Measurements from ENCODE around the gene MED31. TPM values are rescaled to one million over a fixed set of nuclear protein-coding genes. Genes with fewer than 3 reads are reported as not detected.

Gene MED31
- polyA plus RNA-seq, 1 experiment: 24.6 TPM

- ChIA-PET POLR2A (no interaction called here), CTCF (no interaction called here)
- no peak for DNase-seq (ENCODE audit: low read depth, low spot score)
- H3K9me3 ChIP-seq (ENCODE audit: control insufficient read depth, insufficient read depth, low read length): peaks cover 17% of the 10 kb centered on the region
- H3K27me3 ChIP-seq (ENCODE audit: control insufficient read depth, insufficient read depth, low read length): peaks cover 31% of the 10 kb centered on the region
- H3K4me3 ChIP-seq (ENCODE audit: low read depth, low read length): no peak overlapping the region
- no peak for TF ChIP-seq CTCF (IDR thresholded peaks at IDR 0.05; ENCODE audit: low read depth, low read length)
- no peak overlapping the region for H3K27ac ChIP-seq (ENCODE audit: low read depth, low read length)
Observed at GRCh38 chr17:6654841-6655731, 3.7 kb upstream of the MED31 start.

- Histone ChIP-seq H3K9me3 (ENCODE audit: control insufficient read depth, insufficient read depth, low read length) (peaks cover 17% of the 10 kb centered on the region), H3K4me3 (ENCODE audit: low read depth, low read length) (peak overlapping the region; percentile 79), H3K27ac (ENCODE audit: low read depth, low read length) (peak overlapping the region; percentile 68), H3K27me3 (ENCODE audit: control insufficient read depth, insufficient read depth, low read length) (peaks cover 21% of the 10 kb centered on the region)
- ChIA-PET CTCF (interaction anchor here (1.1 kb wide), 1 partner anchor 13 kb away, joined by 3 read pairs; no protein-coding TSS in a partner anchor), POLR2A (no interaction called here)
- DNase-seq (ENCODE audit: low read depth, low spot score): no peak
- TF ChIP-seq CTCF (IDR thresholded peaks at IDR 0.05; ENCODE audit: low read depth, low read length): no peak
Observed at GRCh38 chr17:6651919-6652452, 581 bp upstream of the MED31 start.

- POLR2A ChIA-PET: no interaction called here
Observed at GRCh38 chr17:6648181-6648580, 3.2 kb downstream of the MED31 start.

GRCh38 chr17:6643451-6644125 is 7.8 kb downstream of the MED31 start:
- Histone ChIP-seq H3K27me3 (ENCODE audit: control insufficient read depth, insufficient read depth, low read length) (no peaks in the 10 kb centered on the region), H3K4me3 (ENCODE audit: low read depth, low read length) (no peak overlapping the region), H3K9me3 (ENCODE audit: control insufficient read depth, insufficient read depth, low read length) (no peaks in the 10 kb centered on the region; the same call in 1 of the 2 replicates), H3K27ac (ENCODE audit: low read depth, low read length) (no peak overlapping the region)
- CTCF ChIA-PET: interaction anchor here (0.5 kb wide), 1 partner anchor 267 kb away, joined by 3 read pairs; no protein-coding TSS in a partner anchor
- TF ChIP-seq CTCF (IDR thresholded peaks at IDR 0.05; ENCODE audit: low read depth, low read length): no peak
- DNase-seq (ENCODE audit: low read depth, low spot score): no peak
- POLR2A ChIA-PET: no interaction called here

More at GRCh38 chr17:6648181-6648580, 3.2 kb downstream of the MED31 start:
- H3K27me3 ChIP-seq (ENCODE audit: control insufficient read depth, insufficient read depth, low read length): peaks cover 4% of the 10 kb centered on the region
- no peak for TF ChIP-seq CTCF (IDR thresholded peaks at IDR 0.05; ENCODE audit: low read depth, low read length)
- no peak overlapping the region for H3K4me3 ChIP-seq (ENCODE audit: low read depth, low read length)
- H3K9me3 ChIP-seq (ENCODE audit: control insufficient read depth, insufficient read depth, low read length): peaks cover 10% of the 10 kb centered on the region
- CTCF ChIA-PET: no interaction called here
- H3K27ac ChIP-seq (ENCODE audit: low read depth, low read length): no peak overlapping the region
- no peak for DNase-seq (ENCODE audit: low read depth, low spot score)
